D721Med (cell line): ENCODE data around the gene WDR48.

Experiments used
- DNase-seq: peaks from one replicate; pipeline ENCODE4 v3.0.0; 2011; ENCODE audit warnings: low spot score; ENCODE audit not compliant: insufficient read length
- FAIRE-seq: peaks from 2 replicates; lab custom pipeline; 2011; peaks lifted over from hg19 to GRCh38; lab: Jason Lieb, UNC
- CTCF ChIP-seq: IDR thresholded peaks from 2 replicates; pipeline ENCODE4 v1.5.1; 2012; ENCODE audit warnings: mild to moderate bottlenecking, control low read depth; ENCODE audit not compliant: insufficient read depth; ENCODE audit errors: missing control alignments

The WDR48 gene

GRCh38 chr3:39127269-39127907 lies 75.6 kb downstream of the WDR48 start:
- TF ChIP-seq CTCF, result no peak
- FAIRE-seq, result no peak
- no peak for DNase-seq

GRCh38 chr3:39127908-39128304 lies 76.1 kb downstream of the WDR48 start:
- TF ChIP-seq CTCF, result no peak
- DNase-seq (no peak), FAIRE-seq (no peak)

GRCh38 chr3:39128951-39129350 lies 77.1 kb downstream of the WDR48 start:
- no peak for TF ChIP-seq CTCF
- DNase-seq (no peak), FAIRE-seq (no peak)

GRCh38 chr3:39130026-39130425 lies 78.2 kb downstream of the WDR48 start:
- TF ChIP-seq CTCF, result no peak
- DNase-seq (no peak), FAIRE-seq (no peak)

GRCh38 chr3:39130693-39131265 lies 79.0 kb downstream of the WDR48 start:
- no peak for DNase-seq
- TF ChIP-seq CTCF, result no peak
- FAIRE-seq, result no peak

- no peak for FAIRE-seq
- no peak for TF ChIP-seq CTCF
- no peak for DNase-seq
These were observed 80.6 kb downstream of the WDR48 start for GRCh38 chr3:39132096-39133092.

- DNase-seq, result no peak
- FAIRE-seq, result no peak
- no peak for TF ChIP-seq CTCF
These were observed 81.3 kb downstream of the WDR48 start for GRCh38 chr3:39133093-39133490.
